Stimulated activated naive CD8-positive, alpha-beta T cell treated with anti-CD3 and anti-CD28 coated beads, Interleukin-15, amount 100 ng/mL, for 72 hours (primary cell): ENCODE results near the gene ALOXE3.

Experiments used
- ATAC-seq: fragments of 150-1000 bp; cut with Tn5 transposase; 2 replicates; pipeline ENCODE4 v1.10.0; 2021; ENCODE audit warnings: mild to moderate bottlenecking, moderate library complexity
- DNase-seq, 2 donors: peaks; one replicate each; pipeline ENCODE4 v3.0.0; 2021 to 2022
- H3K27ac Mint-ChIP-seq, 2 donors: one replicate each; pipeline ENCODE4 v1.8.0; 2022; ENCODE audit warnings: mild to moderate bottlenecking in 2 of 2, mixed read lengths in 2 of 2, moderate library complexity in 2 of 2
- H3K27me3 Mint-ChIP-seq: one replicate; pipeline ENCODE4 v1.8.0; 2022; ENCODE audit warnings: mixed read lengths
- H3K4me1 Mint-ChIP-seq: one replicate; pipeline ENCODE4 v1.8.0; 2022; ENCODE audit warnings: mild to moderate bottlenecking, mixed read lengths
- H3K4me3 Mint-ChIP-seq, 2 donors: one replicate each; pipeline ENCODE4 v1.8.0; 2022; ENCODE audit warnings: mild to moderate bottlenecking in 2 of 2, mixed read lengths in 2 of 2, moderate library complexity in 1 of 2
- H3K9me3 Mint-ChIP-seq, 2 donors: one replicate each; pipeline ENCODE4 v1.8.0; 2022; ENCODE audit warnings: mixed read lengths in 2 of 2

ALOXE3 gene

DNA sequence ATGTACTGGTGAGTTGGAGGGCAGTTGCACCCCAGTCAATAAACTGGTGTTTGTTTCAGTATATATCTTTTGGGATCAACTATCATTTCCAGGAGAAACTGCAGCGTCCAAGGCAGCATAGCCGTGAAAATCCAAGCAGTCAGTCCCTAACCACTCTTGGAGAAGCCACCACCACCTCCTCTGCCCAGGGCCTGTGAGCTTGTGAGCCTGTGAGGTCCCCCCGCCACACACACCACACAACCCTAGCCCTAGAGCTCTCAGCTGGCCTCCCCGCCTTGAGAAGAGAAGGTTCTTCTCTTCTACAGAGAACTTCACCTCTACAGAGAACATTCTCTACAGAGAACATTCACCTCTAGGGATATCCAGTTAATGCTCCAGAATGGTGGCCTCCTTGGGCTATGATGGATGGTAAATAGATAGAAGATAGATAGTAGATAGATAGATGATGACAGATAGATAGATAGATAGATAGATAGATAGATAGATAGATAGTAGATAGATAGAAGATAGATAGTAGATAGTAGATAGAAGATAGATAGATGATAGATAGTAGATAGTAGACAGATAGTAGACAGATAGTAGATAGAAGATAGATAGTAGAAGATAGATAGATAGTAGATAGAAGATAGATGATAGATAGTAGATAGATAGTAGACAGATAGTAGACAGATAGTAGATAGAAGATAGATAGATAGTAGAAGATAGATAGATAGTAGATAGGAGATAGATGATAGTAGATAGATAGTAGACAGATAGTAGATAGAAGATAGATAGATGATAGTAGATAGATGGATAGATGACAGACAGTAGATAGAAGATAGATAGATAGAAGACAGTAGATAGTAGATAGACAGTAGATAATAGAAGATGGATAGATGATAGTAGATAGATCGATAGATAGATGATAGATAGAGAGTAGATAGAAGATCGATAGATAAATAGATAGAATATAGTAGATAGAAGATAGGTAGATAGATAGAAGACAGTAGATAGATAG, 65.8 kb downstream of the ALOXE3 start:
- no peak for DNase-seq
- H3K9me3 Mint-ChIP-seq, result no peaks in the 10 kb centered on the region
- H3K27ac Mint-ChIP-seq, result no peak overlapping the region
- H3K27me3 Mint-ChIP-seq, result peaks cover 21% of the 10 kb centered on the region
- H3K4me1 Mint-ChIP-seq, result peaks cover 22% of the 10 kb centered on the region
- no peak overlapping the region for H3K4me3 Mint-ChIP-seq
- no peak for ATAC-seq

DNA sequence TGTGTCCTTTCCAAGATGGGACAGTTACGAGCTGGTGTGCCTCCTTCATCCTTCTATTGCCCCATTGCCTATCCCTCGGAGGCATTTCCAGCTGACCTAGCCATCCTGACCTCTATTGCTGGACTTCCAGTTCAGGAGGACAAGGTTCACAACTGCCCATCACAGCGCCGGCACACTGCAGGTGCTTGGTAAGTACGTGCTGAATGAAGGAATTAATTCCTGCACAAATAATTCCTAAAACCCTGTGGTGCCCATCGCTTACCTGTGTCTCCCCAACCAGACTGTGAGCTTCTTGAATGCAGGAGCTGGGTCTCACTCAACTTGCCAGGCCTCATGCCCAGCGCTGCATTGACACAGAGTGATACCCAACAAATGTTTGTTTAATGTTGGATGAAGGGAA, 66.5 kb downstream of the ALOXE3 start:
- no peak for DNase-seq
- Mint-ChIP-seq H3K4me3 (no peak overlapping the region), H3K4me1 (peaks cover 14% of the 10 kb centered on the region), H3K9me3 (no peaks in the 10 kb centered on the region), H3K27ac (no peak overlapping the region), H3K27me3 (peaks cover 15% of the 10 kb centered on the region)
- no peak for ATAC-seq

DNA sequence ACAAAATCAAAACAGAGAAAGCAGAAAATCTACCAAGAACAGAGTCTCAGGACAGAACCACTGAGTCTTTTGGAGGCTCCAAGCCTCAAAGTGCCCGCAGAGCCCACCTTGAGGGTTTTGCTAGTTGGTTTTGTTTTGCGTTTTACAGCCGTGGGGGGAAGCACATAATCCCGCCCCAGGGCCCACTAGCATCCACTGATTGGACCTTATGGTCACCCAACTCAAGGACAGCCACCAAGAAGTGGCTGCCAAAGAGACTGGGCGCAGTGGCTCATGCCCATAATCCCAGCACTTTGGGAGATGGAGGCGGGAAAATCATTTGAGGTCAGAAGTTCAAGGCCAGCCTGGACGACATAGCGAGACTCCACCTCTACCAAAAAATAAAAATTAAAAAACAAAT, 69.6 kb downstream of the ALOXE3 start:
- no peak for ATAC-seq
- Mint-ChIP-seq H3K27ac (no peak overlapping the region), H3K27me3 (peaks cover 6% of the 10 kb centered on the region), H3K9me3 (no peaks in the 10 kb centered on the region), H3K4me1 (no peaks in the 10 kb centered on the region), H3K4me3 (no peak overlapping the region)
- no peak for DNase-seq

DNA sequence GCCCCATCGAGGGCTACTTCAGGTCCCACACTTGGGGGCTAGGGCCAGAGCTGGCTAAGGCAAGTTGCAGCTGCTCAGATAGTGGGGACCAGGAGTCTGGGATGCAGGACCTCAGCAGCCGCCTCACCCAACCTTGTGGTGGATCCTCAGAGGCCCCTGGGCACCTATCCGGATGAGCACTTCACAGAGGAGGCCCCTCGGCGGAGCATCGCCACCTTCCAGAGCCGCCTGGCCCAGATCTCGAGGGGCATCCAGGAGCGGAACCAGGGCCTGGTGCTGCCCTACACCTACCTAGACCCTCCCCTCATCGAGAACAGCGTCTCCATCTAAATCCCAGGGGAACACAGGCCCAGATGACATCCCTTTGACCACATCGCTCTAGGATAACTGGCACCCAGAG, 70.1 kb downstream of the ALOXE3 start:
- DNase-seq (no peak), ATAC-seq (no peak)
- no peaks in the 10 kb centered on the region for H3K4me1 Mint-ChIP-seq
- no peak overlapping the region for H3K4me3 Mint-ChIP-seq
- no peaks in the 10 kb centered on the region for H3K9me3 Mint-ChIP-seq
- H3K27me3 Mint-ChIP-seq, result peaks cover 6% of the 10 kb centered on the region
- no peak overlapping the region for H3K27ac Mint-ChIP-seq

DNA sequence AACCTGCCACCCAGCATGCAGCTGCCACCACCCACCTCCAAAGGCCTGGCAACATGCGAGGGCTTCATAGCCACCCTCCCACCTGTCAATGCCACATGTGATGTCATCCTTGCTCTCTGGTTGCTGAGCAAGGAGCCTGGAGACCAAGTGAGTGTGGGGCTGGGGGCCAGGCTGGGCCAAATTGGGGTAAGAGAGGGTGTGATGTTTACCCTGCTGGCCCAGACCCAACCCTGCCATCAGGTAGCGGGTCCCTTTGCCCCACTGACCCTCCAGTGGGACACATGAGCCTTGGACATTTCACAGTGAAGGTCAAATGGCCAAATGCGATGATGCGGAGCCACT, 70.6 kb downstream of the ALOXE3 start:
- Mint-ChIP-seq H3K4me3 (no peak overlapping the region), H3K9me3 (no peaks in the 10 kb centered on the region), H3K4me1 (no peaks in the 10 kb centered on the region)

DNA sequence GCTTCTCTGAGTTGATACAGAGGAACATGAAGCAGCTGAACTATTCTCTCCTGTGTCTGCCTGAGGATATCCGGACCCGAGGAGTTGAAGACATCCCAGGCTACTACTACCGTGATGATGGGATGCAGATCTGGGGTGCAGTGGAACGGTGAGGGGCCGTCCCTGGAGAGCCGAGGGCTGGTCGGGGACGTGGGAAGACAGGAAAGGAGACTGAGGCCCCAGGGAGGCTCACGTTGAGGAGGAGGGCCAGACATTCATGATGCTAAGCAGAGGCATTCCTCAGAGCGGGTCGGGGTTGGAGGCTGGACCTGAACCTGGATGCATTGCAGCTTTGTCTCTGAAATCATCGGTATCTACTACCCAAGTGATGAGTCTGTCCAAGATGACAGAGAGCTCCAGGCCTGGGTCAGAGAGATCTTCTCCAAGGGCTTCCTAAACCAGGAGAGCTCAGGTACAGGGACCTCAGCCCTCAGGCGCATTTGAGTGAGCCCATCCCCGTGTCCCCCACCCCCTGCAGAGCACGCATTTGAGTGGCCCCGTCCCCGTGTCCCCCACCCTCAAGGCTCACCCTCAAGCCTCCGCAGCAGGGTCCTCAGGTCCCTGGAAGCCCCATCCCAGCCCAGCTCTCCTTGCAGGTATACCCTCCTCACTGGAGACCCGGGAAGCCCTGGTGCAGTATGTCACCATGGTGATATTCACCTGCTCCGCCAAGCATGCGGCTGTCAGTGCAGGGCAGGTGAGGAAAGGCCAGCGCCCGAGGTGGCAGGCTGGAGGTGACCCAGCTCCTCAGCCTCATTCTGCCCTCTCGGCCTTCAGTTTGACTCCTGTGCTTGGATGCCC, 71.2 kb downstream of the ALOXE3 start:
- Mint-ChIP-seq H3K27me3 (peaks cover 6% of the 10 kb centered on the region), H3K9me3 (no peaks in the 10 kb centered on the region), H3K27ac (peak overlapping the region in 1 of 2 donors; percentile 55), H3K4me3 (no peak overlapping the region), H3K4me1 (no peaks in the 10 kb centered on the region)
- ATAC-seq (no peak), DNase-seq (no peak)

More for the DNA sequence above, 70.6 kb downstream of the ALOXE3 start:
- Mint-ChIP-seq H3K27me3 (peaks cover 6% of the 10 kb centered on the region), H3K27ac (no peak overlapping the region)
- no peak for DNase-seq
- ATAC-seq, result no peak

DNA sequence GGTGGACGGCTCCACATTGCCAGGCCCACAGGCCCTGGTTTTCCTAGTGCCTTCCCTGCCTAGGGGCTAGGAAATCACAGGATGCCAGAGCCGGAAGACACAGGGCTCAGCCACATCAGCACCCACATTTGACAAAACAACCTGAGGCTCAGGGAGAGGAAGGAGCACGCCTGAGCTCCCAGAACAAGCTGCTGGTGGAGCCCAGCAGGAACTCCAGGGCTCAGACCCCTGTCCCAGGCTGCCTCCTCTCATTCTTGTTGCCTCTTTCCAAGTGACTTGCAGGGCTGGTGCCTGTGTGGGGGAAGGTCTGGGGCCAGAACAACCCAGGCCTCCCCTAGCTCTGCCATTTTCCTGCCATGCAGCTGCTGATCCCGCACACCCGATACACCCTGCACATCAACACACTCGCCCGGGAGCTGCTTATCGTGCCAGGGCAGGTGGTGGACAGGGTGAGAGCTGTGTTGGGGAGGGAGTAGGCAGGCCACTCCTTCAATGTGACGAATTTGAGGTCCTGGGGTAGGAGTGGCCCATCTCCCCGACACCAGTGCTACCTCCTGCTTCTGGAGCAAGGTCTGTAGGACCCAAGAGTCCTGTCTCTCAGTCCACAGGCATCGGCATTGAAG, 71.9 kb downstream of the ALOXE3 start:
- Mint-ChIP-seq H3K9me3 (no peaks in the 10 kb centered on the region), H3K27me3 (peaks cover 6% of the 10 kb centered on the region), H3K4me3 (no peak overlapping the region), H3K27ac (peak overlapping the region in 1 of 2 donors; percentile 55), H3K4me1 (no peaks in the 10 kb centered on the region)
- no peak for ATAC-seq
- no peak for DNase-seq
